ENCODE results near the gene SASH3.

Gene SASH3

DNA sequence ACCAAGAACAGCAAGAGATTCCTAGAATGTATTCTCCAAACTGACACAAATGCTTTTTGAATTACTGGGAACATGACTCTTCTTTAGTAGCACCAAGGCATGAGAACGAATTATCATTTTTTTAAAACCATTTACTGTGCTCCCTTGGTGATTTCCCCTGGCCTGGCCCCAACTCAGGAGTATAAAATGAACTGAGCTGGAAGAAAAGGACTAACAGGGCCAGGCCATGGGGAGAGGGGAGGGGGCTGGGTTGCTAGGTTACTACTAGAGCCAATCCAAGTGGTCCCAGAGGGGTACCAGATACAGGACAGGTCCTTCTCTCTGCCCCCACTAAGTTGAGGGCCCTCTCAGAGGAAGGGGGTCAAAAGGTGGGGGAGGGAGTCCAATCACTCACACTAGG lies 23.1 kb downstream of the SASH3 start:
- H3K27me3 ChIP-seq (ENCODE audit: insufficient read depth, low read length): no peaks in the 10 kb centered on the region
- no peaks in the 10 kb centered on the region for H3K9me3 ChIP-seq (ENCODE audit: insufficient read depth, low read depth, low read length)
- H3K4me1 ChIP-seq (ENCODE audit: insufficient read depth, low read length): no peaks in the 10 kb centered on the region

DNA sequence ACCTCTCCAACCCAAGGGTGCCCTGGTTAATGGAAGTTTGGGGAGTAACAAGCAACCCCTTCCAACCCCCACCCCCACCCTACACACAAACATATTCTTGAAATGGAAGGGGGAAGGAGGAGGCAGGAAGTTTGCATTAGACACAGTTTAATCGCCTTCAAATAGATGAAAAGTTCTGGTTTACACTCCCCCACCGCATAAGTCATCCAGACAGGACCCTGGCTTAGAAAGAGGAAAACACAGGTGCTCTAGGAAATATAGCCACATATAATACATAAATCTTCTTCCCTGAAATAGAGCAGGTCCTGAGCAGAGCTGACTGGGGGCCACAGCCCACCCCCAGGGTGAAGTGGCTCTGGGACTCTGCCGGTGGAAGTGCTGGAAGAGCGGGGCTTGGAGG lies 25.1 kb downstream of the SASH3 start:
- Histone ChIP-seq H3K9me3 (ENCODE audit: insufficient read depth, low read depth, low read length) (no peaks in the 10 kb centered on the region), H3K27me3 (ENCODE audit: insufficient read depth, low read length) (no peaks in the 10 kb centered on the region), H3K36me3 (ENCODE audit: insufficient read depth, low read depth, low read length) (peaks cover 33% of the 10 kb centered on the region), H3K4me3 (ENCODE audit: low read length) (no peak overlapping the region), H3K27ac (ENCODE audit: low read length) (no peak overlapping the region), H3K4me1 (ENCODE audit: insufficient read depth, low read length) (no peaks in the 10 kb centered on the region), H3K9ac (ENCODE audit: low read depth, low read length) (no peak overlapping the region)

More for the DNA sequence above, 23.1 kb downstream of the SASH3 start:
- H3K27ac ChIP-seq (ENCODE audit: low read length): no peak overlapping the region
- H3K4me3 ChIP-seq (ENCODE audit: low read length): no peak overlapping the region
- peaks cover 22% of the 10 kb centered on the region; the same call in 1 of the 2 replicates for H3K36me3 ChIP-seq (ENCODE audit: insufficient read depth, low read depth, low read length)
- no peak overlapping the region for H3K9ac ChIP-seq (ENCODE audit: low read depth, low read length)

DNA sequence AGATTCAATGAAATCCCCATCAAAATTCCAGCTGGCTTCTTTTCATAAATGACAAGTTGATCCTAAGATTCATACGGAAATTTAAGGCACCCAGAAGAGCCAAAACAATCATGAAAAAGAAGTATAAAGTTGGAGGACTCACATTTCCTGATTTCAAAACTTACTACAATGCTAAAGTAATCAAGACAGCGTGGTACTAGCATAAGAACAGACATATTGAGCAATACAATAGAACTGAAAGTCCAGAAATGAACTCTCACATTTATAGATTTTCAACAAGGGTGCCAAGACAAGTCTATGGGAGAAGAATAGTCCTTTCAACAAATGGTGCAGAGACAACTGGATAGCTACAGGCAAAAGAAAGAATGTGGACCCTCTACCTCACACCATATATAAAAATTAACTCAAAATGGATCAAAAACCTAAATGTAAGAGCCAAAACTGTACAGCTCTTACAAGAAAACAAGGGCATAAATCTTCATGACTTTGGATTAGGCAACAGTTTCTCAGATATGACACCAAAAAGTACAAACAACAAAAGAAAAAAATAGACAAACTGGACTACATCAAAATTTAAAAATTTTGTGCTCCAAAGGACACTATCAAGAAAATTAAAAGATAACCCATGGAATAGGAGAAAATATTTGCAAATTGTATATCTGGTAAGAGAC lies 28.5 kb downstream of the SASH3 start:
- no peaks in the 10 kb centered on the region for H3K4me1 ChIP-seq (ENCODE audit: insufficient read depth, low read length)
- H3K36me3 ChIP-seq (ENCODE audit: insufficient read depth, low read depth, low read length): peaks cover 51% of the 10 kb centered on the region

DNA sequence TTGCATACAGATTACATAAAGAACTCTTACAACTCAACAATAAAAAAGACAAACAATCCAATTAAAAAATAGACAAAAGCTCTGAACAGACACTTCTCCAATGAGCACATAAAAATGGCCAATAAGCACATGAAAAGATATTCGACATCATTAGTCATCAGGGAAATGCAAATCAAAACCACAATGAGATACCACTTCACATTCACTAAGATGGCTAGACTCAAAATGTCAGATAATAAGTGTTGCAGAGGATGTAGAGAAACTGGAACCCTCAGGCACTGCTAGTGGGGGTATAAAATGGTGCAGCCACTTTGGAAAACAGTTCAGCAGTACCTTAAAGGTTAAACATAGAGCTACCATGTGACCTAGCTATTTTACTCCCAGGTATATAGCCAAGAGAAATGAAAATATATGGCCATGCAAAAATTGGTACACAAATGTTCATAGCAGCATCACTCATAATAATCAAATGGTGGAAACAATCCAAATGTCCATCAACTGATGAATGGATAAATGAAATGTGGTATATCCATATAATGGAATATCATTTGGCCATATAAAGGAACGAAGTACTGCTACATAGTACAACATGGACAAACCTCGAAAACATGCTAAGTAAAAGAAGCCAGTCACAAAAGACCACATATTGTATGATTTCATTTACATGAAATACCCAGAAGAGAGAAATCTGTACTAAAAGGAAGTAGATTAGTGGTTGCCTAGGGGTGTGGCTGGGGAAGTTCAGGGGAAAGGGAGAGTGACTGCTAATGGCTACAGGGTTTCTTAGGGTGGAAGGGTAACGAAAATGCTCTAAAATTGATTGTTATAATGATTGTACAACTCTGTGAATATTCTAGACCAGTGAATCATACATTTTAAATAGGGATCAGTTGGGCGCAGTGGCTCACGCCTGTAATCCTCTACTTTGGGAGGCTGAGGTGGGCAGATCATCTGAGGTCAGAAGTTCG lies 29.4 kb downstream of the SASH3 start:
- H3K4me1 ChIP-seq (ENCODE audit: insufficient read depth, low read length): no peaks in the 10 kb centered on the region
- no peaks in the 10 kb centered on the region for H3K27me3 ChIP-seq (ENCODE audit: insufficient read depth, low read length)
- H3K27ac ChIP-seq (ENCODE audit: low read length): no peak overlapping the region
- H3K36me3 ChIP-seq (ENCODE audit: insufficient read depth, low read depth, low read length): peaks cover 51% of the 10 kb centered on the region
- no peaks in the 10 kb centered on the region for H3K9me3 ChIP-seq (ENCODE audit: insufficient read depth, low read depth, low read length)
- no peak overlapping the region for H3K9ac ChIP-seq (ENCODE audit: low read depth, low read length)
- H3K4me3 ChIP-seq (ENCODE audit: low read length): no peak overlapping the region

More for the DNA sequence above, 28.5 kb downstream of the SASH3 start:
- Histone ChIP-seq H3K27me3 (ENCODE audit: insufficient read depth, low read length) (no peaks in the 10 kb centered on the region), H3K4me3 (ENCODE audit: low read length) (no peak overlapping the region), H3K9me3 (ENCODE audit: insufficient read depth, low read depth, low read length) (no peaks in the 10 kb centered on the region), H3K27ac (ENCODE audit: low read length) (no peak overlapping the region), H3K9ac (ENCODE audit: low read depth, low read length) (no peak overlapping the region)

DNA sequence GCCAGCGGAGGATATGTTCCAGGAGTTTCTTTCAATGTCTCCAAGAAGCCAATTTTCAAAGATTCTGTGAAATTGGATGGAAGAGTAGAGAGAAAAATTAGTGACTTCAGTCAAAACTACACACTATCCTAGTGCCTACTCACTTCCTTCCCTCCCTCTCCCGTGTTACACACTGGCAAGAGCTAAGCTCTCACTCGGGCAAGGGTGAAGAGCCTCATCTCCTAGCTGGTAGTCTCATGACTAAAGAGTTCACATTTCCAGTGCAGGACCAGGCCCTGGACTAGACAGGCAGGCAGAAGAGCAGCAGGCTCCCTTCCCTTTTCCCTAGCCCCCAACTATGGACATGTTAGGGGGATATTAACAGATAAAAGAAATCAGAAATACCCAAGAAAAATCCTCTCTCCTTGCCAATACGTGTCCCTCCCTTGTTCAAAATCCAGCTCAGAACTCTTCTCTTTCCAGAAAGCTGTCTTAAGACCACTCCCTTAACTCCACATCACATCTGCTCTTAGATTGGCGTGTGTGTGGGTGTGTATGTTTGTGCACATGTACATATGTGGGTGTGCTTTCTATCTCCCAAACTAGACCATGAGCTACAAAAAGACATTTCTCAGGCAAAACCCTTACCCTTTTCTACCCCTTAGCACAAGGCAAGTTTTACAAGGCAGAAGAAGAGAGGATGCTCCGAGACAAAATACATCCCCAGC lies 34.1 kb downstream of the SASH3 start:
- Histone ChIP-seq H3K9me3 (ENCODE audit: insufficient read depth, low read depth, low read length) (no peaks in the 10 kb centered on the region), H3K27me3 (ENCODE audit: insufficient read depth, low read length) (no peaks in the 10 kb centered on the region), H3K9ac (ENCODE audit: low read depth, low read length) (no peak overlapping the region), H3K4me3 (ENCODE audit: low read length) (no peak overlapping the region), H3K36me3 (ENCODE audit: insufficient read depth, low read depth, low read length) (peaks cover 21% of the 10 kb centered on the region), H3K4me1 (ENCODE audit: insufficient read depth, low read length) (no peaks in the 10 kb centered on the region), H3K27ac (ENCODE audit: low read length) (no peak overlapping the region)

DNA sequence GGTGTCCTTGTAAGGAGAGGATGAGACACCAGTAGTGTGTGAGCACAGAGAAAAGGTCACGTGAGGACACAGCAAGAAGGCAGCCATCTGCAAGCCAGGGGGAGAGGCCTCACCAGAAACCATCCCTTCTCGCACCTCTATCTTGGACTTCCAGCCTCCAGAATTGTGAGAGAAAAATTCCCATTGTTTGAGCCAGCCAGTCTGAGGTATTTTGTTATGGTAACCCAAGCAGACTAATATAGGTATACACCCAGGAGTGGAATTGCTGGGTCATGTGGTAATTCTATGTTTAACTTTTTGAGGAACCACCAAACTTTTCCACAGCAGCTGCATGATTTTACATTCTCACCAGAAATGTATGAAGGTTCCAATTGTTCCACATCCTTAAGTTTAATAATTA lies 38.4 kb downstream of the SASH3 start:
- Histone ChIP-seq H3K27ac (ENCODE audit: low read length) (no peak overlapping the region), H3K4me1 (ENCODE audit: insufficient read depth, low read length) (no peaks in the 10 kb centered on the region), H3K27me3 (ENCODE audit: insufficient read depth, low read length) (no peaks in the 10 kb centered on the region), H3K36me3 (ENCODE audit: insufficient read depth, low read depth, low read length) (peaks cover 6% of the 10 kb centered on the region), H3K9ac (ENCODE audit: low read depth, low read length) (no peak overlapping the region), H3K4me3 (ENCODE audit: low read length) (no peak overlapping the region), H3K9me3 (ENCODE audit: insufficient read depth, low read depth, low read length) (no peaks in the 10 kb centered on the region)

DNA sequence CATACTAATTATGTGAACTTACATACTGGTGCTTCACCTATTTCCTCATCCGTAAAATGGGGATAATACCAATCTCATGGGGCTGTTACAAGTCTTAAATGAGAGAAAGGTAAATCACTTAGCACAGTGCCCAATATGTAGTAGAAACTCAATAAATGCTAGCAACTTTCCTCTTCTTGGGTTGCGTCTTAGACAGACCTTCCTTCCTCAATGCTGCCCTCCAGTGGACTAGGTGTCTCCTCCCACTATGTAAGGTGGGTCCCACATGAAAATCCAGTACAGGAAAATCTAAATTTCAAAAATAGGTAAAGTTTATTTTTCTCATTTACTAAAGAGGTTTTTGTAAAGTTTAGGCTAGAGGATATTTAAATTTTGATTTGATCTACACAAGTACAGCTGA lies 43.4 kb downstream of the SASH3 start:
- H3K9ac ChIP-seq (ENCODE audit: low read depth, low read length): no peak overlapping the region
- no peak overlapping the region for H3K27ac ChIP-seq (ENCODE audit: low read length)
- H3K9me3 ChIP-seq (ENCODE audit: insufficient read depth, low read depth, low read length): no peaks in the 10 kb centered on the region
- no peaks in the 10 kb centered on the region for H3K27me3 ChIP-seq (ENCODE audit: insufficient read depth, low read length)
- no peaks in the 10 kb centered on the region for H3K4me1 ChIP-seq (ENCODE audit: insufficient read depth, low read length)
- H3K36me3 ChIP-seq (ENCODE audit: insufficient read depth, low read depth, low read length): peaks cover 6% of the 10 kb centered on the region
- H3K4me3 ChIP-seq (ENCODE audit: low read length): no peak overlapping the region

DNA sequence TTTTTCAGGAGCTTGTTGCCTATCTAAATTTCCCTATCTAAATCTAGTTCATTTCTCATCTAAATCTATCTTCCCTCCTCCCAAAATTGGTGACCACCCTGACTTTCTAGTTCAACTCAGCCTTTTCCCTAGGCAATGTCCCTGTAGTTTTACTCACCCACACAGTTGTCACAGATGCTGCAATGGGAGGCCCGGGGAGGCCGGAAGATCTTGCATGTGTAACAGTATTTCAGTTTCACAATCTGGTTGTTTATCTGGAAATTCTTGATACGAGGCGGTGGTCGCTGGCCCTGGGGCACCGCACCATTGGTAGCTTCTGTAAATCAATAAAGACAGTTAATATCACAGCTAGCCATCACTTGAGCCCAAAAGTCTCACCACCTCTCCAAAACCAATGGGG lies 43.8 kb downstream of the SASH3 start:
- Histone ChIP-seq H3K4me1 (ENCODE audit: insufficient read depth, low read length) (no peaks in the 10 kb centered on the region), H3K27me3 (ENCODE audit: insufficient read depth, low read length) (no peaks in the 10 kb centered on the region), H3K36me3 (ENCODE audit: insufficient read depth, low read depth, low read length) (peaks cover 6% of the 10 kb centered on the region), H3K9ac (ENCODE audit: low read depth, low read length) (no peak overlapping the region), H3K27ac (ENCODE audit: low read length) (no peak overlapping the region), H3K4me3 (ENCODE audit: low read length) (no peak overlapping the region), H3K9me3 (ENCODE audit: insufficient read depth, low read depth, low read length) (no peaks in the 10 kb centered on the region)

DNA sequence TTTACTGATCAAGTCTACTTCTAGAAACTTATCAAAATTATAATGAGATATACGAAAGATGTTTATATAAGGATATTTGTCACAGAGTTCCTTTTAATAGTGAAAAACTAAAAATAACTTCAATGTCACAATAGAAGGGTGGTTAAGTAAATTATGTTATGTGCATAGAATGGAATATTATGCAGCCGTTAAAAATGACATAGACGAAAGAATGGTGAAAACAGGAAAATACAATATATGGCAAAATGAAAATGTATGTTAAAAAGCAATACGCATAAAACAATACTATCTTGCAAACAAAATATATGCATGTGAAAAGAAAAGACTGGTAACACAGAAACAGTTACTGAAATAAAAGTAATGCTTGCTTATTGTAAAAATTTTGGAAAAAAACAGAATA lies 44.9 kb downstream of the SASH3 start:
- no peak overlapping the region for H3K4me3 ChIP-seq (ENCODE audit: low read length)
- no peaks in the 10 kb centered on the region for H3K4me1 ChIP-seq (ENCODE audit: insufficient read depth, low read length)
- no peaks in the 10 kb centered on the region for H3K9me3 ChIP-seq (ENCODE audit: insufficient read depth, low read depth, low read length)
- no peaks in the 10 kb centered on the region for H3K27me3 ChIP-seq (ENCODE audit: insufficient read depth, low read length)
- no peak overlapping the region for H3K9ac ChIP-seq (ENCODE audit: low read depth, low read length)
- no peak overlapping the region for H3K27ac ChIP-seq (ENCODE audit: low read length)
- H3K36me3 ChIP-seq (ENCODE audit: insufficient read depth, low read depth, low read length): peaks cover 6% of the 10 kb centered on the region

DNA sequence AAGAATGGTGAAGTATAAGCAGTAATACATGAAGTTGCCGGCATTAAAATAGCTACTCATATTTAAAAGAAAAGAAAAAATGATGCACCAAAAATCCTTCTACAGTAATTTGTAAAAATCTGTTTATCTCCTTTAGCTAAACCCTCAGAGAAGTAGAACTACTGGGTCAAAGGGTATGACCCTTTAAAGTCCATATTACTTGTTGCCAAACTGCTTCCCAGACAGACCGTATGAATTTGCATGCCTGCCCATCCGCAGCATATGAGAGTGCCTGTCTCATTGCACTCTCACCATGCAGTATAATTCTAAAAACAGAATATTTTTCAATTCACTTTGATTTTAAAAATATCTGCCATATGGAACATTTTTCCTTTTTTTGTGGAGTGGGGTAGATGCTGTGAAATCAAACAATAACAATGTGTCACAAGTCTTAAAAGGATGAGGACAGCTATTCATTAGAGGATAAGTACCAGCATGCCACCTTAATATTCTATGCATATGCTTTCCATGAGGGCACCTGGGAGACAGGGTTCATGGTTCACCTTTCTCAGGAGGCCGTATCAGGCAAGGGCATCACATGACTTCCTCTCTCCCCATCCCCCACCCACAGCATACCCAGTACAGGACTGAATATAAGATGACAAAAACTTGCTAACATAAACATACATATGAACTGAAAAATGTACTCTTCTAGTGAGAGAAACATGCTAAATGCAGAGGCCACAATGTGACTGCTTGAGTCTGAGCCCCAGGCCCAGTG lies 46.2 kb downstream of the SASH3 start:
- Histone ChIP-seq H3K27me3 (ENCODE audit: insufficient read depth, low read length) (no peaks in the 10 kb centered on the region), H3K9ac (ENCODE audit: low read depth, low read length) (no peak overlapping the region), H3K9me3 (ENCODE audit: insufficient read depth, low read depth, low read length) (no peaks in the 10 kb centered on the region), H3K4me3 (ENCODE audit: low read length) (no peak overlapping the region), H3K27ac (ENCODE audit: low read length) (no peak overlapping the region), H3K4me1 (ENCODE audit: insufficient read depth, low read length) (no peaks in the 10 kb centered on the region), H3K36me3 (ENCODE audit: insufficient read depth, low read depth, low read length) (peaks cover 6% of the 10 kb centered on the region)

DNA sequence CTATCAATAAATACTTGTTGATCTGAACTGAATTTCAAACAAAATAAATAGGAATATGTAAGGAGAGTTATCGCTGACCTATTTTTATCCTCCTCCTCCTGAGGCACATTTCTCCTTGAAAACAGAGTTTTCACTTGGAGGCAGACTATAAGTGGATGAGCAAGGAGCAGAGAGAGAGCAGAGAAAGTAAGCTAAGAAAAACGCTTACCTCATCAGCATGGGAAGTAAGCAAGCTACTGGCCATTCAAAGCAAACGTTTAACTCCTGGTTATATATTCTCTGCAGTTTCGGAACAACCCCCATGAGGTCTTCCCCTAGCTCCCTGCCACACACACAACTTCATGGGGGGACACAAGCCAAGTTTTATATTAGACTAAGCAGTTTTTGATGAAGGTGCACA lies 50.7 kb downstream of the SASH3 start:
- Histone ChIP-seq H3K36me3 (ENCODE audit: insufficient read depth, low read depth, low read length) (no peaks in the 10 kb centered on the region), H3K4me3 (ENCODE audit: low read length) (no peak overlapping the region)

More for the DNA sequence above, 50.7 kb downstream of the SASH3 start:
- Histone ChIP-seq H3K9me3 (ENCODE audit: insufficient read depth, low read depth, low read length) (no peaks in the 10 kb centered on the region), H3K4me1 (ENCODE audit: insufficient read depth, low read length) (no peaks in the 10 kb centered on the region), H3K9ac (ENCODE audit: low read depth, low read length) (no peak overlapping the region), H3K27ac (ENCODE audit: low read length) (no peak overlapping the region), H3K27me3 (ENCODE audit: insufficient read depth, low read length) (no peaks in the 10 kb centered on the region)
